Activated naive CD4-positive, alpha-beta T cell treated with anti-CD3 and anti-CD28 coated beads, Interleukin-2, amount 50 U/mL, for 24 hours (primary cell): ENCODE results near the gene WRNIP1.

Experiments
- H3K27ac Mint-ChIP-seq: one replicate; pipeline ENCODE4 v1.8.0; 2021; ENCODE audit warnings: mild to moderate bottlenecking, mixed read lengths
- H3K27me3 Mint-ChIP-seq: one replicate; pipeline ENCODE4 v1.8.0; 2021; ENCODE audit warnings: mixed read lengths
- H3K36me3 Mint-ChIP-seq: one replicate; pipeline ENCODE4 v1.8.0; 2021; ENCODE audit warnings: mixed read lengths
- H3K4me1 Mint-ChIP-seq: one replicate; pipeline ENCODE4 v1.8.0; 2021; ENCODE audit warnings: mixed read lengths
- H3K4me3 Mint-ChIP-seq: one replicate; pipeline ENCODE4 v1.8.0; 2021; ENCODE audit warnings: mild to moderate bottlenecking, mixed read lengths
- H3K9me3 Mint-ChIP-seq: one replicate; pipeline ENCODE4 v1.8.0; 2021; ENCODE audit warnings: mixed read lengths

Gene WRNIP1

DNA sequence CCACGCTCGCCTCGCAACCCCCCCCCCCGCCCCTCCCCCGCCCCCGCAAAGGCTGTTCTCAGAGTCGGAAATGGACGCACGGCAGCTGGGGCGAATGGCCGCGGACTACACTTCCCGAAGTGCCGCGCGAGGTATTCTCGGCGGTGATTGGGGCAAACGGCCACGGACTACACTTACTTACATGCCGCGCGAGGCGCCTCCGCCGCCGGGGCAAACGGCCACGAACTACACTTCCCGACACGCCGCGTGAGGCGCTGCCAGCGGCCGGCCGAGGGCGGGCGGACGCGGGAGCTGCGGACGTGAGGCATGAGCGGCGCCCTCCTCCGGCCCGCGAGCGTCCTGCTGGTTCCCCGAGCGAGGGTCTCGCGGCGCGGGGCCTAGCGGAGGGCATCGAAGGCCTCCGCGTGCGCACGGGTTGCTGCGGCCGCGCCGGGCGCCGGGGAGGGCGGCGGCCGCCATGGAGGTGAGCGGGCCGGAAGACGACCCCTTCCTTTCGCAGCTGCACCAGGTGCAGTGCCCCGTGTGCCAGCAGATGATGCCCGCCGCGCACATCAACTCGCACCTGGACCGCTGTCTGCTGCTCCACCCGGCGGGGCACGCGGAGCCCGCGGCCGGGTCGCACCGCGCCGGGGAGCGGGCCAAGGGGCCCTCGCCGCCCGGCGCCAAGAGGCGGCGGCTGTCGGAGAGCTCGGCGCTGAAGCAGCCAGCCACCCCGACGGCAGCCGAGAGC is at the start of gene WRNIP1:
TSS of gene WRNIP1 (plus strand) at position 228 of the 730 bp plus-strand sequence. CDS start at position 458, 230 bp downstream.
- peak within 1 kb of the TSS; percentile 97 for H3K27ac Mint-ChIP-seq
- H3K9me3 Mint-ChIP-seq: no peaks in the 10 kb centered on the region
- H3K27me3 Mint-ChIP-seq: no peaks in the 10 kb centered on the region
- peak within 1 kb of the TSS; percentile 94 for H3K4me3 Mint-ChIP-seq
- H3K36me3 Mint-ChIP-seq: no peaks in the 10 kb centered on the region
- peaks cover 54% of the 10 kb centered on the region for H3K4me1 Mint-ChIP-seq

DNA sequence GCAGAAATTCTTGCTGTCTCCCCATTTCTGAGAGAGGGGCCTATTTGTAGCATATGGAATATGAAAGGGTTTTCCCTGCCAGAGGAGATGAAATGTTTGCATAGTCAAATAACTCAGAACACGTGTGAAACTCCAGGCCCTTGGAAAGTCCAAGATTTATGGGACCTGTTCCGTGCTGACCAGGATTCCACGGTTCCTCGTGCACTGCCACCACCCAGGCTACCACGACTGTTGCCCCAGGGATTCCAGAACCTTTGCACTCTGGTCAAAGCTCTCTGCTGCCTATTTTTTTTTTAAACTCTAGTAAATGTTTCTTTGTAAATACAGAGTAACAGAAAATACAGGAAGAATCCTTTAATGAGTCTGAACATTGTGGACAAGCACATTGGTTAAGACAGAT is 49.5 kb upstream of the WRNIP1 start:
- Mint-ChIP-seq H3K27ac (no peak overlapping the region), H3K4me3 (no peak overlapping the region), H3K27me3 (peaks cover 2% of the 10 kb centered on the region), H3K36me3 (peaks cover 6% of the 10 kb centered on the region), H3K9me3 (peaks cover 8% of the 10 kb centered on the region), H3K4me1 (peaks cover 6% of the 10 kb centered on the region)

DNA sequence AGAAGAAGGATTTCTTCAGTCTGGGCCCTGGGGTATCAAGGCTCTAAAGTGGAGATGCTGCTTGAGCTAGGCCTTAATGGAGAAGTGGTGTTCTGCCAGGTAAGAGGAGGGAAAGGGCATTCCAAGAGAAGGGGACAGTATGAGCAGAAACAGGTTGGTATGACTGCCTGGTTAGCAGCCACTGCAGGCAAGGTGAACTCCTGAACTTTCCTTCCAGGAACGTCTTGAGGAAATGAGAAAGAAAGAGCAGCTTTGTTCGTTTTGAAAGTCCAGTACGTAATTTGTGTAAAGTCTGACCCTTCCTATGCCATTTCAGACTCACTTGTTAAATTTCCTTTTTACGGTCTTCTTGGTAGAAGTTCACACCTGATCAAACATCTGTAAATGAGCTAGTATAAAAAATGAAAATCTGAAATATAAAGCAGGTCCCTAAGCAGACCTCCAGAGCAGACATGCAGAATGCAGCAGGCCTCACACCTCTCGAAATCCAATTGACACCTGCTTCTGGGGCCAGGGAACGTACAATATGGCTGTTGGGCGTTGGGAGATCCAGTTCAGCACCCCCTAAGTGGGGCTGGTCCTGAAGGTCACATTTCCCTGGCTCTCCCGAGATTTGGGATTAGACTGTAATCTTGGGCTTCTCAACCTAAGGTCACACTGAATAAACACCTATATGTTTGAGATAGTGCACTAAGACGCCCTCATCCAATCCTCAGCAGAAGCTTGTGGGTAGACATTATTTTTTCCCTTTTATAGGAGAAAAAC is 48.1 kb upstream of the WRNIP1 start:
- H3K27ac Mint-ChIP-seq: no peak overlapping the region
- H3K4me1 Mint-ChIP-seq: peaks cover 6% of the 10 kb centered on the region
- H3K36me3 Mint-ChIP-seq: peaks cover 7% of the 10 kb centered on the region
- no peaks in the 10 kb centered on the region for H3K9me3 Mint-ChIP-seq
- H3K27me3 Mint-ChIP-seq: no peaks in the 10 kb centered on the region
- H3K4me3 Mint-ChIP-seq: no peak overlapping the region

DNA sequence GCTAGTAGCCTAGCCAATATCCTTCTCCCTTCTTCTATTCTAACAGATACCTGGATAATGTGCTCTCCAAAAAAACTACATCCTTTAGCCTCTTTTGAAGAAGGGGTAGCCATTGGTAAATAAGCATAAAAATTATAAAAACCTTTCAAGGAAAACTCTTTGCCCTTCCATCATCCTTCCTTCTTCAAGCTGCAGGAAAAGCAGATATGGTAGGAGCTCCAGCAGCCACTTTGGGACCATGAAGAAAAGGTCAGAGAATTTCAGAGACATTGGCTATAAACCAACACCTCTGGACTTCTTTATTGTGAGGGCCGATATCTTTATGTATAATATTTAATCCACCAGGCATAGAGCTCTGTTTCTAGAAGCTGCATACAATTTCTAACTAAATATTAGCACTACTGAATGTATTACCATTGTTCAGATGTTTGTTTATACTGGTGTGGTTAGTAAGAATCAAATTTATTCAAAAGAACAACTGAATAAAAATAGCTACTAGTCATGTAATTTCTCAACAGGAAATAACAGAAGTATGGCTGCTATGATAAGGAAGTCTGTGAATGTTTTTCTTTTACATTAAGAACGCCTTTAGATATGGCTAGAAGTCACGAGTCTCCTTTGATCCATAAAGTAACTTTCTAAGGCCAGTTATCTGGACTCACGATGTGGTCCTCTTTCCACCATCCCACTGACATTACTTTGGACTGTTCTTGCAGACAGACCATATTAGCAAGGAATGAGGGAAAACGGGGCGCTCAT is 46.7 kb upstream of the WRNIP1 start:
- H3K36me3 Mint-ChIP-seq: peaks cover 9% of the 10 kb centered on the region

DNA sequence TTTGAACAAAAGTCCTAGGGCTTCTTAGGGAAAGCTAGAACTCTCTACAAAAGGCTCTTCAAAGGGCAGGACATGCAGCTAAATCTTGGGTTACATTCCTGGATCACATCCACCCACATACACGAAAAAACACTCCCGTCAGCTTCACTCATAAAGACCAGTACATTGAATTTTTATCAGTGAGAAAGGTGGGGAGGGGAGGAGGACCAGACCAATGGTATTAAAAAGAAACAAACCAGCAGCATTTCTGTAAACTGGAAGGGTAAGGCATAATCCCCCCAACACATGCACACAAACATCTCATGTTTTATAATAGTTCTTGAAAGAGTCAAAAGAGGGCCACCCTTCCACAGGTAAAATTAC is 46.1 kb upstream of the WRNIP1 start:
- H3K36me3 Mint-ChIP-seq: peaks cover 9% of the 10 kb centered on the region
- H3K9me3 Mint-ChIP-seq: no peaks in the 10 kb centered on the region
- H3K27ac Mint-ChIP-seq: no peak overlapping the region
- H3K27me3 Mint-ChIP-seq: no peaks in the 10 kb centered on the region
- H3K4me1 Mint-ChIP-seq: peaks cover 6% of the 10 kb centered on the region
- no peak overlapping the region for H3K4me3 Mint-ChIP-seq

More for the DNA sequence above, 46.7 kb upstream of the WRNIP1 start:
- Mint-ChIP-seq H3K4me3 (no peak overlapping the region), H3K4me1 (peaks cover 6% of the 10 kb centered on the region), H3K27ac (no peak overlapping the region), H3K9me3 (no peaks in the 10 kb centered on the region), H3K27me3 (no peaks in the 10 kb centered on the region)

DNA sequence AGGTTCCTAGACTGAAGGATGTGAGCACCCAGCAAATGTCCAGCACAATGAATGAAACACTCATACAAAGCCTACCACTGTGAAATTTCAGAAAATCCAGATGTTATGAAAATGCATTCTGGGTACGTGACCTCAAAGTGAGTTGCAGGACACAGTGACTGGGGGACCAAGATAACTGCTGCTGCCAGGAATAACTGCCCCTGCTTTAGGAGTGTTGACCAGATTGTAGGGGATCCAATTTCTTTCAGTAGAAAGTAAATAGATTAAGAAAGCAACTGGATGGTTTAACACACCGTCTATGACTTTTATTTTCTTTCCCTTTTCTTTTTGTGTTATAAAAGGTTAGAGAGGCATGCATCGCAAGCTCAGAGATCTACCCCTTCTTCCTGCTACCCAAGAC is 44.0 kb upstream of the WRNIP1 start:
- Mint-ChIP-seq H3K4me3 (no peak overlapping the region), H3K9me3 (no peaks in the 10 kb centered on the region), H3K27me3 (no peaks in the 10 kb centered on the region), H3K4me1 (peaks cover 6% of the 10 kb centered on the region), H3K36me3 (peaks cover 9% of the 10 kb centered on the region), H3K27ac (no peak overlapping the region)

DNA sequence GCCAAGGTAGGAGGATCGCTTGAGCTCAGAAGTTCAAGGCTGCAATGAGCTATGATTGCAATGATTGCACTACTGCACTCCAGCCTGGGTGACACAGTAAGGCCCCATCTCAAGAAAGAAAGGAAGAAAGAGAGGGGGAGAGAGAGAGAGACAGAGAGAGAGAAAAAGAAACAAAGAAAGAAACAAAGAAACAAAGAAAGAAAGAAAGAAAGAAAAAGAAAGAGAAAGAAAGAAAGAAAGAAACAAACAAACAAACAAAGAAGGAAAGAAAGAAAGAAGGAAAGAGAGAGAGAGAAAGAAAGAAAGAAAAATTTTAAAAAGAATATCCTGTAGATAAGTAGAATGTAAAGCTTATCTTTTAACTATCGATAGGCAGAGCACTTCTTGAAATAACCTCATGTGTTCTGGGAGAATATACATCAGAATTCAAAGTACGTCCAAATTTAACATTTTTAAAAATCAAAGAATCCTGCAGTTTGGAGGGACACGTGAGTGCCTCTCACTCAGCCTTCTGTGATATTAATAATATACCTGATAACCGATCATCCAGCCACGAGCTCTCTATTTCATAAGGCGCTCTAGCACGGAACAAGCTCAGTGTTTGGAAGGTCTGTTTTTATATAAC is 39.7 kb upstream of the WRNIP1 start:
- Mint-ChIP-seq H3K27me3 (no peaks in the 10 kb centered on the region), H3K4me1 (no peaks in the 10 kb centered on the region), H3K4me3 (no peak overlapping the region), H3K36me3 (peaks cover 8% of the 10 kb centered on the region), H3K27ac (no peak overlapping the region), H3K9me3 (no peaks in the 10 kb centered on the region)

DNA sequence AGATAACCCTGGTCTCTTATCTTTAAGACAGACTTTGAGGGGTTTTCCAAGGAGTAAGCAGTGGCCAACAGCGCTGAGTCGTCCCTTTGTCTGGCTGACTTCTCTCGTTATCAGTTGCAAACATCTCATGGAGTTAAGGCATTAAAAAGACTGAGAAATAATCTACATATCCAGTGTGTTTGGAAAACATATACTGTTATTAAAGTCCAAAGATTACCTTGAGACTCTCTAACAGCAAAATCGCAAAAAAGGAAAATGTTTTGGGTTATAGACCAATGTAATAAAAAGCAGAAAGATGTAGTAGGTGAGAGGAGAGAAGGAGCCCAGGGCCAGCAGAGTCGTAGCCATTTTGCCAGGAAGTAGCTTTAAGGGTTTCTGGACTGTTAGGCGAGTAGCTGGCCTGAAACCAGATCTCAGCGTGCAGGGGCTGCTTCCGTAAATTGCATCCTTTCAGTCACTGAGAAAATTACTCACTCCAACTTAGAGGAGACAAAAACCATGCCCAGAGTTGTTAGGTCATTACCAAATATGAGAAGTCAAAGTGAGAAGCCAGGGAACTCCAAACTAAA is 39.1 kb upstream of the WRNIP1 start:
- H3K4me1 Mint-ChIP-seq: no peaks in the 10 kb centered on the region
- no peaks in the 10 kb centered on the region for H3K9me3 Mint-ChIP-seq
- no peak overlapping the region for H3K4me3 Mint-ChIP-seq
- H3K27me3 Mint-ChIP-seq: no peaks in the 10 kb centered on the region
- peaks cover 6% of the 10 kb centered on the region for H3K36me3 Mint-ChIP-seq
- no peak overlapping the region for H3K27ac Mint-ChIP-seq

DNA sequence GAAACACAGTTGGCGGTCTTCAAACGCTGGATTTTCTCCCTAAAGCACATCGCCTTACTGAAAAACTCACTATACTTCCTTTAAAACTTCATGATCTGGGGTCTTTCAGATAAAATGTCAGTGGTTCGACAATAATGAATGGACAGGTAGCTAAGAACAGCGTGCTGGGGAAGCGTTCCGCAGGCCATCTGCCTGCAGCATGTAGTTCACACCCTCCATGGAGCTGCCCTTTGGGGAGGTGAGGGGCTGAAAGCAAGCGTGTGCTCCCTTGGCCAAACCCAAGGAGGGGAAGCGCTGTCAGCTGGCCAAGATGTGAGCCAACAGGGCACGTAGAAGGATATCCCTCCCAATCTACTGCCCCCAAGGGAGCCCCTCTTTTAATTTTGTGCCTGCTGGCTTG is 35.3 kb upstream of the WRNIP1 start:
- Mint-ChIP-seq H3K4me1 (no peaks in the 10 kb centered on the region), H3K27me3 (no peaks in the 10 kb centered on the region), H3K27ac (no peak overlapping the region), H3K4me3 (no peak overlapping the region), H3K36me3 (no peaks in the 10 kb centered on the region), H3K9me3 (no peaks in the 10 kb centered on the region)

DNA sequence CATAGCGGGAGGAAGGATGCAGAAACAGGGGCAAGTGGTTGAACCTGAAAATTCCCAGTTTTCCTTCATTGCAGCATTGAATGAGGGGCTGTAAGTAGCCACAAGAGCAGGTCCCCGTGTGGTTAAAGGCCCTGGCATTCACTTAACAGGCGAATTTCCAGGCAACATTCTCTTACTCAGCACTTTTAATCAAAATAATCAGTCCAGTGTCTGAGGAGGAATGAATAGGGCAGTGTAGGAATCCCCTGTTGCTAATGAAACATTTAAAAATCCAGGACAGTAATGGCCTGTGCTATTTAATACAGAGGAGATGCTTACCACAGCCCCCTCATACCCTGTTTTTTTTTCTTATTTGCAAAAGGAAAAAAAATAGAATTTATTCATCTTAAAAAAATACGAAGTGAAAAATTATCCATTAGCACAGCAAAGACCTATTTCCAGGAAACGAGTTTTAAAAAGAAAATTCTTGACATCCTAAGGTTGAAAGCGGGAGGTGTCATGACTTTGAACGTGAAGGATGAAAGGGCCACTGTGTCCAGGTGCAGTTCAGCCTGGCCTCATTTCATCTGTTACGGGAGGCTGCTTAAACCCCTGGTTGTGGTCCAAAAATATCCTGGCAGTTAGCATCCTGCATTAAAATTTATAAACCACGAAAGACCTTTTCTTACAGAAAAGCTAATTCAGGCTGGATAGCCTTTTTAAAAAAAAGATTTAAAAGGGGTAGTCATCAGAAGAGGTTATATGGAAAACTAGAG is 34.7 kb upstream of the WRNIP1 start:
- Mint-ChIP-seq H3K9me3 (no peaks in the 10 kb centered on the region), H3K27ac (no peak overlapping the region), H3K4me3 (no peak overlapping the region), H3K27me3 (no peaks in the 10 kb centered on the region), H3K4me1 (no peaks in the 10 kb centered on the region), H3K36me3 (no peaks in the 10 kb centered on the region)

DNA sequence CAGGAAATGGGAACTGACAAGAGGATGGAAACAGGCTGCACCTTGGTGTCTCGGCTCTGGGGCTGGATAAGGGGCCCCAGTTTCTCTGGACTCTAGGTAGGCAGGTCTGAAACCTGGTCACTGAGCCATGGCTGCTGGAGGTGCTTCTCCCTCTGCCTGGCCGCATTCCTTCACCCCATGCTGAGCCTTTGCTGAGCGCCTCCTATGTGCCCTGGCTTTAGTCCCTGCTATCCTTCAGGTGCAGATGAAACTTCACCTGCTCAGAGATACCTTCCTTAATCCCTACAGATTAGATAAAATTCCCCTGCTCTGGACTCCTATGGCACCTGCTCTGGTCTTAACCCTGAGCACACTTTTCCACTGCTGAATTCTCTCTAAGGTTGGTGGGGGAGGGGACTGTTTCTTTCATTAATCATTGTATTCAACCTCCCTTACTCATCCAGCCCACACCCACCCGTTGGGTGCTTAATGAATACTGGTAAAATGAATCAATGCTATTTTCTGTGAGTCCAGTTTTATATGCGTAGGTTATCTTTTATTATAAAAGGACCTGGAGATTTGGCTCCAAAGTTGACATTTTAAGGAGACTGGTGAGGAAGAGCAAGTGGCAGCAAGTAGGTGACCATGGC is 33.8 kb upstream of the WRNIP1 start:
- H3K27me3 Mint-ChIP-seq: no peaks in the 10 kb centered on the region
- no peak overlapping the region for H3K27ac Mint-ChIP-seq
- H3K36me3 Mint-ChIP-seq: no peaks in the 10 kb centered on the region
- H3K4me3 Mint-ChIP-seq: no peak overlapping the region
- no peaks in the 10 kb centered on the region for H3K9me3 Mint-ChIP-seq
- H3K4me1 Mint-ChIP-seq: no peaks in the 10 kb centered on the region

DNA sequence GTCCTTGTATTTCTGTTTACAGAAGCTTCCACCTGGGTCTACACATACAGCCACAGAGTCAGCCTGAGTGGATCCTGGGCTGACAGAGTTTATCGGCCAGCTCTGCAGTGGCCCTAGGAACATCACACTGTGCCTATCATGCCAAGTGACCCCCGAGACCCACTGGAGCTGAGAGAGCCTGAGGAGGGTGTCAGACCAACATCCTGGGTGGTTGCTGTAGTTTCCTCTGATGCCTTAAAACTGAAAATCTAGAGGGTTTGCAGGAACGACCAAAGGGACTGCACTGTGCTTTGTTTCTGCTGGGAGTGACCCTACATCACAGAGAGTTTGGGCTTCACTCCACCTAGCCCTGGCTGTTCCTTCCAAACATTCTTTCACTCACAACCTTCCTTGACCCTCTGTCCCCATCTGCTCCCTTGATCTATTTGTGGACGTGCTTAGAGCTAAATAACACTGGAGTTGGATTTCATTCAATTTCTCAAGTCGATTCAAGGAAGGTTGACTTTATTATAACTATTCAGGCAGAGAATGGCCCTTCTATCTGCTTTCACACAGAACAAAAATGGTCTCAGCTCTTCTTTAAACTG is 32.6 kb upstream of the WRNIP1 start:
- Mint-ChIP-seq H3K4me1 (no peaks in the 10 kb centered on the region), H3K9me3 (no peaks in the 10 kb centered on the region), H3K4me3 (no peak overlapping the region), H3K27ac (no peak overlapping the region), H3K36me3 (no peaks in the 10 kb centered on the region), H3K27me3 (peaks cover 1% of the 10 kb centered on the region)

DNA sequence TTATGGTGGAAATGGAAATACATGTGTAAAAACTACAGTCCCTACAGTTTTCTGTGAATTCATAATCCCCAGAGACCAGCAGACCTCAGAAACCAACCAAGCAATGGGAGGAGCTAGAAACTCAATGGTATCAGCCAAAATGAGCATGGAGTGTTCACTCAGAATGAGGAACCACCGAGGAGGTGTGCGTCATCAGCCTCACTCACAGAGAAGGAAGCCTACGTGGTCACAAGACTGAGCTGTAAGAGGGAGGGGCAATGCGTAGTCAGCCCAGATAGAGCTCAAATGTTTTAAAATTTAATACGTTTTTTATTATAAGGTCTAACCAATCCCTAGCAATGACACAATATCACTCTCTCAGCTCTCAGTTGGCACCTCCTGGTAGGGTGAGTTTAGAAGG is 31.9 kb upstream of the WRNIP1 start:
- no peak overlapping the region for H3K4me3 Mint-ChIP-seq
- H3K4me1 Mint-ChIP-seq: no peaks in the 10 kb centered on the region
- H3K27me3 Mint-ChIP-seq: peaks cover 1% of the 10 kb centered on the region
- no peak overlapping the region for H3K27ac Mint-ChIP-seq
- H3K9me3 Mint-ChIP-seq: no peaks in the 10 kb centered on the region
- H3K36me3 Mint-ChIP-seq: no peaks in the 10 kb centered on the region
